WTC11 (cell line): Measurements from ENCODE around the gene ERC1. TPM values are rescaled to one million over a fixed set of nuclear protein-coding genes. Genes with fewer than 3 reads are reported as not detected.

Source experiments
- ATAC-seq: fragments of 200-7000 bp; cut with Tn5 transposase; 2 replicates; pipeline ENCODE4 v1.10.0; 2021; ENCODE audit warnings: mild to moderate bottlenecking, moderate library complexity
- CTCF ChIA-PET: fragments of 300-600 bp; sonication (Branson Sonifier 250); formaldehyde crosslinking; loops from one replicate; lab custom pipeline; 2021; ENCODE audit warnings: antibody characterized with exemption; lab: Charles Lee
- POLR2A ChIA-PET: fragments of 350-600 bp; sonication (Branson Sonifier 250); formaldehyde crosslinking; loops from one replicate; lab custom pipeline; 2021; ENCODE audit warnings: antibody characterized with exemption; lab: Charles Lee
- DNase-seq: peaks from one replicate; pipeline ENCODE4 v3.0.0; 2021; ENCODE audit warnings: low spot score
- H3K27ac Mint-ChIP-seq: 2 replicates; pipeline ENCODE4 v1.8.0; 2021; ENCODE audit warnings: mixed read lengths
- H3K27me3 Mint-ChIP-seq: 2 replicates; pipeline ENCODE4 v1.8.0; 2021; ENCODE audit warnings: low read depth, mild to moderate bottlenecking, moderate library complexity, mixed read lengths
- H3K36me3 Mint-ChIP-seq: 2 replicates; pipeline ENCODE4 v1.8.0; 2021; ENCODE audit warnings: mixed read lengths
- H3K4me1 Mint-ChIP-seq: 2 replicates; pipeline ENCODE4 v1.8.0; 2022; ENCODE audit warnings: mixed read lengths
- H3K4me3 Mint-ChIP-seq: 2 replicates; pipeline ENCODE4 v1.8.0; 2021; ENCODE audit warnings: mild to moderate bottlenecking, moderate library complexity, mixed read lengths
- H3K9me3 Mint-ChIP-seq: 2 replicates; pipeline ENCODE4 v1.8.0; 2021; ENCODE audit warnings: mixed read lengths
- CREM ChIP-seq: sonication (generic); formaldehyde crosslinking; IDR thresholded peaks from 2 replicates; pipeline ENCODE4 v1.8.1; 2022; ENCODE audit warnings: mild to moderate bottlenecking, missing genetic modification reagents, moderate library complexity
- ELF4 ChIP-seq: sonication (generic); formaldehyde crosslinking; IDR thresholded peaks from 2 replicates; pipeline ENCODE4 v1.8.1; 2022; ENCODE audit warnings: low read depth, mild to moderate bottlenecking, moderate library complexity, missing genetic modification reagents
- FOXK1 ChIP-seq: sonication (generic); formaldehyde crosslinking; IDR thresholded peaks from 2 replicates; pipeline ENCODE4 v1.8.0; 2022; ENCODE audit warnings: mild to moderate bottlenecking, moderate library complexity, missing genetic modification reagents
- FOXP1 ChIP-seq: sonication (generic); formaldehyde crosslinking; IDR thresholded peaks from 2 replicates; pipeline ENCODE4 v1.8.0; 2022; ENCODE audit warnings: missing genetic modification reagents, mild to moderate bottlenecking, moderate library complexity, borderline replicate concordance
- IRF2 ChIP-seq: sonication (generic); formaldehyde crosslinking; IDR thresholded peaks from 2 replicates; pipeline ENCODE4 v1.8.0; 2022; ENCODE audit warnings: low read depth, missing genetic modification reagents, borderline replicate concordance
- KAT7 ChIP-seq: sonication (generic); formaldehyde crosslinking; IDR thresholded peaks from 2 replicates; pipeline ENCODE4 v1.8.1; 2023; ENCODE audit warnings: missing genetic modification reagents, mild to moderate bottlenecking, borderline replicate concordance
- NR2C2 ChIP-seq: sonication (generic); formaldehyde crosslinking; IDR thresholded peaks from 2 replicates; pipeline ENCODE4 v1.8.0; 2022; ENCODE audit warnings: mild to moderate bottlenecking, missing genetic modification reagents
- SOX15 ChIP-seq: fragments of 250-450 bp; sonication (Bioruptor Pico); IDR thresholded peaks from 2 replicates; pipeline ENCODE4 v1.9.0; 2021; ENCODE audit warnings: mild to moderate bottlenecking
- SP1 ChIP-seq: sonication (generic); formaldehyde crosslinking; conservative IDR thresholded peaks from 2 replicates; pipeline ENCODE4 v1.8.1; 2022; ENCODE audit warnings: missing genetic modification reagents
- TEAD1 ChIP-seq: sonication (generic); formaldehyde crosslinking; IDR thresholded peaks from 2 replicates; pipeline ENCODE4 v1.8.0; 2022; ENCODE audit warnings: mild to moderate bottlenecking, missing genetic modification reagents
- ZBTB21 ChIP-seq: sonication (generic); formaldehyde crosslinking; IDR thresholded peaks from 2 replicates; pipeline ENCODE4 v1.8.1; 2023; ENCODE audit warnings: mild to moderate bottlenecking, missing genetic modification reagents, borderline replicate concordance
- ZNF396 ChIP-seq: fragments of 250-450 bp; sonication (Bioruptor Pico); IDR thresholded peaks from 2 replicates; pipeline ENCODE4 v1.8.0; 2021; ENCODE audit warnings: mild to moderate bottlenecking, moderate library complexity, borderline replicate concordance
- ZNF671 ChIP-seq: fragments of 250-450 bp; sonication (Bioruptor Pico); IDR thresholded peaks from 2 replicates; pipeline ENCODE4 v1.8.0; 2021; ENCODE audit warnings: mild to moderate bottlenecking
- total RNA-seq: library from RNA; stranded (reverse); gene quantifications from 3 replicates; pipeline ENCODE4 v1.2.3, GENCODE V29; 2021
- TF ChIP-seq, protein P1 (sequence below): fragments of 200-600 bp; IDR thresholded peaks from 2 replicates; pipeline ENCODE4 v1.8.0; 2022; ENCODE audit warnings: antibody characterized with exemption
- TF ChIP-seq, protein P2 (sequence below): sonication (generic); formaldehyde crosslinking; IDR thresholded peaks from 2 replicates; pipeline ENCODE4 v1.8.0; 2022; ENCODE audit warnings: missing genetic modification reagents
- TF ChIP-seq, protein P3 (sequence below): sonication (generic); formaldehyde crosslinking; IDR thresholded peaks from 2 replicates; pipeline ENCODE4 v1.8.1; 2022; ENCODE audit warnings: mild to moderate bottlenecking, moderate library complexity, missing genetic modification reagents
- TF ChIP-seq, protein P4 (sequence below): sonication (generic); formaldehyde crosslinking; IDR thresholded peaks from 2 replicates; pipeline ENCODE4 v1.8.1; 2023; ENCODE audit warnings: mild to moderate bottlenecking, missing genetic modification reagents, moderate library complexity
- TF ChIP-seq, protein P5 (sequence below): fragments of 250-450 bp; sonication (Bioruptor Pico); IDR thresholded peaks from 2 replicates; pipeline ENCODE4 v1.9.0; 2021; ENCODE audit warnings: mild to moderate bottlenecking, borderline replicate concordance
- TF ChIP-seq, protein P6 (sequence below): sonication (generic); formaldehyde crosslinking; IDR thresholded peaks from 2 replicates; pipeline ENCODE4 v1.8.1; 2022; ENCODE audit warnings: low read depth, missing genetic modification reagents, borderline replicate concordance
- TF ChIP-seq, protein P7 (sequence below): sonication (generic); formaldehyde crosslinking; conservative IDR thresholded peaks from 2 replicates; pipeline ENCODE4 v1.8.1; 2022; ENCODE audit warnings: mild to moderate bottlenecking, missing genetic modification reagents

ERC1 gene
- total RNA-seq, 1 experiment from 2014 or later, result 47.5 TPM

DNA sequence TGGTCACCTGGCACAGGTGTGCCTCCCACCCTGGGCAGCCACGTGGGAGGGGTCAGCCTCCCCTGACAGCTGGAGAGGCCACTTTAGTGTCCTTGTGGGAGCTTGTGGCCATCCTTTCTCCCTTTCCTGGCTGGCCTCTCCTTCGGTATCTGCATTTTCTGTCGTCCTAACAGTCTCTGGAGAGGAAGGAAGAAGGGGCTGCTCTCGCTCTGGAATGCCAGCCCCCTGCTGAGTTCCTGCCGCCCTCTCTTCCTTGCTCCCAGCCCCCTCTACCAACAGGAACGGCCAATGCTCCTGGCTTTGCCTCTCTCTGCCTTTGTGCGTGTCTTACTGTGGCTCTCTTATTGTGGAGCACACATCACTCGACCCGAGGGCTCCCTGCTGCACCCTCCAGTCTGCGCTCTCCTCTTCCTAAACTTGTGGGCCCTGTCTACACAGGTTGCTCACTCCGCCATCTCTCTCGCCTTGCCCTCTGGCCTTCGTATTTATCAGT lies 532.6 kb downstream of the ERC1 start:
- H3K36me3 Mint-ChIP-seq, result no peaks in the 10 kb centered on the region
- peaks cover 43% of the 10 kb centered on the region for H3K27me3 Mint-ChIP-seq
- H3K9me3 Mint-ChIP-seq, result no peaks in the 10 kb centered on the region
- peak overlapping the region; percentile 2; the same call in 1 of the 2 replicates for H3K27ac Mint-ChIP-seq
- peak; percentile 86 for ATAC-seq
- ChIA-PET POLR2A (no interaction called here), CTCF (interaction anchor here (1.0 to 1.3 kb wide), 3 partner anchors 60 to 406 kb away, joined by 4 read pairs; no protein-coding TSS in a partner anchor)
- TF ChIP-seq, protein P1, sequence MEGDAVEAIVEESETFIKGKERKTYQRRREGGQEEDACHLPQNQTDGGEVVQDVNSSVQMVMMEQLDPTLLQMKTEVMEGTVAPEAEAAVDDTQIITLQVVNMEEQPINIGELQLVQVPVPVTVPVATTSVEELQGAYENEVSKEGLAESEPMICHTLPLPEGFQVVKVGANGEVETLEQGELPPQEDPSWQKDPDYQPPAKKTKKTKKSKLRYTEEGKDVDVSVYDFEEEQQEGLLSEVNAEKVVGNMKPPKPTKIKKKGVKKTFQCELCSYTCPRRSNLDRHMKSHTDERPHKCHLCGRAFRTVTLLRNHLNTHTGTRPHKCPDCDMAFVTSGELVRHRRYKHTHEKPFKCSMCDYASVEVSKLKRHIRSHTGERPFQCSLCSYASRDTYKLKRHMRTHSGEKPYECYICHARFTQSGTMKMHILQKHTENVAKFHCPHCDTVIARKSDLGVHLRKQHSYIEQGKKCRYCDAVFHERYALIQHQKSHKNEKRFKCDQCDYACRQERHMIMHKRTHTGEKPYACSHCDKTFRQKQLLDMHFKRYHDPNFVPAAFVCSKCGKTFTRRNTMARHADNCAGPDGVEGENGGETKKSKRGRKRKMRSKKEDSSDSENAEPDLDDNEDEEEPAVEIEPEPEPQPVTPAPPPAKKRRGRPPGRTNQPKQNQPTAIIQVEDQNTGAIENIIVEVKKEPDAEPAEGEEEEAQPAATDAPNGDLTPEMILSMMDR, result no peak
- TF ChIP-seq, protein P2, sequence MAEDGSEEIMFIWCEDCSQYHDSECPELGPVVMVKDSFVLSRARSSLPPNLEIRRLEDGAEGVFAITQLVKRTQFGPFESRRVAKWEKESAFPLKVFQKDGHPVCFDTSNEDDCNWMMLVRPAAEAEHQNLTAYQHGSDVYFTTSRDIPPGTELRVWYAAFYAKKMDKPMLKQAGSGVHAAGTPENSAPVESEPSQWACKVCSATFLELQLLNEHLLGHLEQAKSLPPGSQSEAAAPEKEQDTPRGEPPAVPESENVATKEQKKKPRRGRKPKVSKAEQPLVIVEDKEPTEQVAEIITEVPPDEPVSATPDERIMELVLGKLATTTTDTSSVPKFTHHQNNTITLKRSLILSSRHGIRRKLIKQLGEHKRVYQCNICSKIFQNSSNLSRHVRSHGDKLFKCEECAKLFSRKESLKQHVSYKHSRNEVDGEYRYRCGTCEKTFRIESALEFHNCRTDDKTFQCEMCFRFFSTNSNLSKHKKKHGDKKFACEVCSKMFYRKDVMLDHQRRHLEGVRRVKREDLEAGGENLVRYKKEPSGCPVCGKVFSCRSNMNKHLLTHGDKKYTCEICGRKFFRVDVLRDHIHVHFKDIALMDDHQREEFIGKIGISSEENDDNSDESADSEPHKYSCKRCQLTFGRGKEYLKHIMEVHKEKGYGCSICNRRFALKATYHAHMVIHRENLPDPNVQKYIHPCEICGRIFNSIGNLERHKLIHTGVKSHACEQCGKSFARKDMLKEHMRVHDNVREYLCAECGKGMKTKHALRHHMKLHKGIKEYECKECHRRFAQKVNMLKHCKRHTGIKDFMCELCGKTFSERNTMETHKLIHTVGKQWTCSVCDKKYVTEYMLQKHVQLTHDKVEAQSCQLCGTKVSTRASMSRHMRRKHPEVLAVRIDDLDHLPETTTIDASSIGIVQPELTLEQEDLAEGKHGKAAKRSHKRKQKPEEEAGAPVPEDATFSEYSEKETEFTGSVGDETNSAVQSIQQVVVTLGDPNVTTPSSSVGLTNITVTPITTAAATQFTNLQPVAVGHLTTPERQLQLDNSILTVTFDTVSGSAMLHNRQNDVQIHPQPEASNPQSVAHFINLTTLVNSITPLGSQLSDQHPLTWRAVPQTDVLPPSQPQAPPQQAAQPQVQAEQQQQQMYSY (CRISPR knock-in tag), result no peak
- no peak for TF ChIP-seq IRF2 (CRISPR knock-in tag)
- TF ChIP-seq ZNF671, result no peak
- TF ChIP-seq ELF4 (CRISPR knock-in tag), result no peak
- TF ChIP-seq SOX15 (CRISPR knock-in tag), result no peak
- TF ChIP-seq, protein P3, sequence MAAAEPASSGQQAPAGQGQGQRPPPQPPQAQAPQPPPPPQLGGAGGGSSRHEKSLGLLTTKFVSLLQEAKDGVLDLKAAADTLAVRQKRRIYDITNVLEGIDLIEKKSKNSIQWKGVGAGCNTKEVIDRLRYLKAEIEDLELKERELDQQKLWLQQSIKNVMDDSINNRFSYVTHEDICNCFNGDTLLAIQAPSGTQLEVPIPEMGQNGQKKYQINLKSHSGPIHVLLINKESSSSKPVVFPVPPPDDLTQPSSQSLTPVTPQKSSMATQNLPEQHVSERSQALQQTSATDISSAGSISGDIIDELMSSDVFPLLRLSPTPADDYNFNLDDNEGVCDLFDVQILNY, result no peak
- 0 out of 2 replicates have a peak, but pooled peaks have one; percentile 18 for TF ChIP-seq FOXK1
- TF ChIP-seq, protein P4, sequence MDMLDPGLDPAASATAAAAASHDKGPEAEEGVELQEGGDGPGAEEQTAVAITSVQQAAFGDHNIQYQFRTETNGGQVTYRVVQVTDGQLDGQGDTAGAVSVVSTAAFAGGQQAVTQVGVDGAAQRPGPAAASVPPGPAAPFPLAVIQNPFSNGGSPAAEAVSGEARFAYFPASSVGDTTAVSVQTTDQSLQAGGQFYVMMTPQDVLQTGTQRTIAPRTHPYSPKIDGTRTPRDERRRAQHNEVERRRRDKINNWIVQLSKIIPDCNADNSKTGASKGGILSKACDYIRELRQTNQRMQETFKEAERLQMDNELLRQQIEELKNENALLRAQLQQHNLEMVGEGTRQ (CRISPR knock-in tag), result no peak
- no peak; the same call in 1 of the 2 replicates for TF ChIP-seq ZBTB21 (CRISPR knock-in tag)
- TF ChIP-seq CREM (CRISPR knock-in tag), result no peak
- TF ChIP-seq ZNF396 (CRISPR knock-in tag), result no peak
- no peak for TF ChIP-seq KAT7 (CRISPR knock-in tag)
- TF ChIP-seq, protein P5, sequence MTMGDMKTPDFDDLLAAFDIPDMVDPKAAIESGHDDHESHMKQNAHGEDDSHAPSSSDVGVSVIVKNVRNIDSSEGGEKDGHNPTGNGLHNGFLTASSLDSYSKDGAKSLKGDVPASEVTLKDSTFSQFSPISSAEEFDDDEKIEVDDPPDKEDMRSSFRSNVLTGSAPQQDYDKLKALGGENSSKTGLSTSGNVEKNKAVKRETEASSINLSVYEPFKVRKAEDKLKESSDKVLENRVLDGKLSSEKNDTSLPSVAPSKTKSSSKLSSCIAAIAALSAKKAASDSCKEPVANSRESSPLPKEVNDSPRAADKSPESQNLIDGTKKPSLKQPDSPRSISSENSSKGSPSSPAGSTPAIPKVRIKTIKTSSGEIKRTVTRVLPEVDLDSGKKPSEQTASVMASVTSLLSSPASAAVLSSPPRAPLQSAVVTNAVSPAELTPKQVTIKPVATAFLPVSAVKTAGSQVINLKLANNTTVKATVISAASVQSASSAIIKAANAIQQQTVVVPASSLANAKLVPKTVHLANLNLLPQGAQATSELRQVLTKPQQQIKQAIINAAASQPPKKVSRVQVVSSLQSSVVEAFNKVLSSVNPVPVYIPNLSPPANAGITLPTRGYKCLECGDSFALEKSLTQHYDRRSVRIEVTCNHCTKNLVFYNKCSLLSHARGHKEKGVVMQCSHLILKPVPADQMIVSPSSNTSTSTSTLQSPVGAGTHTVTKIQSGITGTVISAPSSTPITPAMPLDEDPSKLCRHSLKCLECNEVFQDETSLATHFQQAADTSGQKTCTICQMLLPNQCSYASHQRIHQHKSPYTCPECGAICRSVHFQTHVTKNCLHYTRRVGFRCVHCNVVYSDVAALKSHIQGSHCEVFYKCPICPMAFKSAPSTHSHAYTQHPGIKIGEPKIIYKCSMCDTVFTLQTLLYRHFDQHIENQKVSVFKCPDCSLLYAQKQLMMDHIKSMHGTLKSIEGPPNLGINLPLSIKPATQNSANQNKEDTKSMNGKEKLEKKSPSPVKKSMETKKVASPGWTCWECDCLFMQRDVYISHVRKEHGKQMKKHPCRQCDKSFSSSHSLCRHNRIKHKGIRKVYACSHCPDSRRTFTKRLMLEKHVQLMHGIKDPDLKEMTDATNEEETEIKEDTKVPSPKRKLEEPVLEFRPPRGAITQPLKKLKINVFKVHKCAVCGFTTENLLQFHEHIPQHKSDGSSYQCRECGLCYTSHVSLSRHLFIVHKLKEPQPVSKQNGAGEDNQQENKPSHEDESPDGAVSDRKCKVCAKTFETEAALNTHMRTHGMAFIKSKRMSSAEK (CRISPR knock-in tag), result no peak
- TF ChIP-seq SP1 (CRISPR knock-in tag), result 0 out of 2 replicates have a peak, but pooled peaks have one; percentile 12
- TF ChIP-seq FOXP1, result no peak
- TF ChIP-seq TEAD1 (CRISPR knock-in tag), result peak; percentile 82; the same call in 1 of the 2 replicates
- TF ChIP-seq, protein P6, sequence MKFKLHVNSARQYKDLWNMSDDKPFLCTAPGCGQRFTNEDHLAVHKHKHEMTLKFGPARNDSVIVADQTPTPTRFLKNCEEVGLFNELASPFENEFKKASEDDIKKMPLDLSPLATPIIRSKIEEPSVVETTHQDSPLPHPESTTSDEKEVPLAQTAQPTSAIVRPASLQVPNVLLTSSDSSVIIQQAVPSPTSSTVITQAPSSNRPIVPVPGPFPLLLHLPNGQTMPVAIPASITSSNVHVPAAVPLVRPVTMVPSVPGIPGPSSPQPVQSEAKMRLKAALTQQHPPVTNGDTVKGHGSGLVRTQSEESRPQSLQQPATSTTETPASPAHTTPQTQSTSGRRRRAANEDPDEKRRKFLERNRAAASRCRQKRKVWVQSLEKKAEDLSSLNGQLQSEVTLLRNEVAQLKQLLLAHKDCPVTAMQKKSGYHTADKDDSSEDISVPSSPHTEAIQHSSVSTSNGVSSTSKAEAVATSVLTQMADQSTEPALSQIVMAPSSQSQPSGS (CRISPR knock-in tag), result no peak
- no peak for TF ChIP-seq NR2C2
- TF ChIP-seq, protein P7, sequence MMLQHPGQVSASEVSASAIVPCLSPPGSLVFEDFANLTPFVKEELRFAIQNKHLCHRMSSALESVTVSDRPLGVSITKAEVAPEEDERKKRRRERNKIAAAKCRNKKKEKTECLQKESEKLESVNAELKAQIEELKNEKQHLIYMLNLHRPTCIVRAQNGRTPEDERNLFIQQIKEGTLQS (CRISPR knock-in tag), result no peak
- peak; percentile 73 for DNase-seq
- peak overlapping the region; percentile 2 for H3K4me3 Mint-ChIP-seq
- peaks cover 32% of the 10 kb centered on the region for H3K4me1 Mint-ChIP-seq
